Neural progenitor cell (in vitro differentiated cells): ENCODE data around the gene SSX7.
"Not testable (repeated sequence)": the region's sequence is repeated elsewhere in the genome, so short reads cannot be mapped to it uniquely, and the experiment has no call there.

Source experiments
- EZH2 ChIP-seq: fragments of 200-600 bp; sonication (generic); IDR thresholded peaks from 2 replicates; pipeline ENCODE4 v1.6.1; 2017; ENCODE audit warnings: antibody characterized with exemption, mild to moderate bottlenecking, moderate library complexity
- TF ChIP-seq, protein P1 (sequence below): fragments of 200-600 bp; sonication (generic); IDR thresholded peaks from 2 replicates; pipeline ENCODE4 v1.5.1; 2017; ENCODE audit warnings: antibody characterized with exemption, mild to moderate bottlenecking

DNA sequence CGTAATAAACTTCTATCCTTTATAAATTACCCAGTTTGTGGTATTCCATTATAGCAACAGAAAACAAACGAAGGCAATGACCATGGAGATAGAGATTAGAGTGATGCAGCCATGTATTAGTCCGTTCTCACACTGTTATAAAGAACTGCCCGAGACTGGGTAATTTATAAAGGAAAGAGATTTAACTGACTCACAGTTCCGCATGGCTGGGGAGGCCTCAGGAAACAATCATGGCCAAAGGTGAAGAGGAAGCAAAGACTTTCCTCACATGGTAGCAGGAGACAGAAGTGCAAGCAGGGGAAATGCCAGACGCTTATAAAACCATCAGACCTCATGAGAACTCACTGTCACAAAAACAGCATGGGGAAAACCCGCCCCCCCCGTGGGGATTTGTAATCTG is 34.0 kb downstream of the SSX7 start:
- TF ChIP-seq, protein P1, sequence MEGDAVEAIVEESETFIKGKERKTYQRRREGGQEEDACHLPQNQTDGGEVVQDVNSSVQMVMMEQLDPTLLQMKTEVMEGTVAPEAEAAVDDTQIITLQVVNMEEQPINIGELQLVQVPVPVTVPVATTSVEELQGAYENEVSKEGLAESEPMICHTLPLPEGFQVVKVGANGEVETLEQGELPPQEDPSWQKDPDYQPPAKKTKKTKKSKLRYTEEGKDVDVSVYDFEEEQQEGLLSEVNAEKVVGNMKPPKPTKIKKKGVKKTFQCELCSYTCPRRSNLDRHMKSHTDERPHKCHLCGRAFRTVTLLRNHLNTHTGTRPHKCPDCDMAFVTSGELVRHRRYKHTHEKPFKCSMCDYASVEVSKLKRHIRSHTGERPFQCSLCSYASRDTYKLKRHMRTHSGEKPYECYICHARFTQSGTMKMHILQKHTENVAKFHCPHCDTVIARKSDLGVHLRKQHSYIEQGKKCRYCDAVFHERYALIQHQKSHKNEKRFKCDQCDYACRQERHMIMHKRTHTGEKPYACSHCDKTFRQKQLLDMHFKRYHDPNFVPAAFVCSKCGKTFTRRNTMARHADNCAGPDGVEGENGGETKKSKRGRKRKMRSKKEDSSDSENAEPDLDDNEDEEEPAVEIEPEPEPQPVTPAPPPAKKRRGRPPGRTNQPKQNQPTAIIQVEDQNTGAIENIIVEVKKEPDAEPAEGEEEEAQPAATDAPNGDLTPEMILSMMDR, result not testable (repeated sequence)
- not testable (repeated sequence) for TF ChIP-seq EZH2
